ENCODE results near the gene FOXP1. TPM values are rescaled to one million over a fixed set of nuclear protein-coding genes. Genes with fewer than 3 reads are reported as not detected.

Gene FOXP1
- polyA plus RNA-seq, 1 donor (not counting 4 experiments of a cell fraction or from before 2014, with no cell fraction given), result 14.6 TPM

- Histone ChIP-seq H3K4me3 (ENCODE audit: control insufficient read depth in 2 of 3, extremely low read depth in 1 of 3, insufficient read depth in 2 of 3, low read depth in 1 of 3, low read length in 3 of 3) (no peak overlapping the region), H4K20me1 (ENCODE audit: control insufficient read depth, extremely low read depth, insufficient read depth, low read length) (no peaks in the 10 kb centered on the region), H3K9ac (ENCODE audit: control insufficient read depth, extremely low read depth, insufficient read depth, low read length) (no peak overlapping the region), H3K4me2 (ENCODE audit: control insufficient read depth, extremely low read depth, insufficient read depth, low read depth, low read length) (no peak overlapping the region), H2AFZ (ENCODE audit: control insufficient read depth, low read length) (no peak overlapping the region), H3K36me3 (ENCODE audit: control insufficient read depth in 2 of 2, extremely low read depth in 1 of 2, insufficient read depth in 2 of 2, low read length in 2 of 2) (no peaks in the 10 kb centered on the region), H3K27me3 (ENCODE audit: control insufficient read depth, extremely low read depth, insufficient read depth, low read length) (no peaks in the 10 kb centered on the region), H3K4me1 (ENCODE audit: control insufficient read depth, extremely low read depth, insufficient read depth, low read length) (no peaks in the 10 kb centered on the region), H3K9me3 (ENCODE audit: control insufficient read depth, low read depth, low read length) (no peaks in the 10 kb centered on the region), H3K79me2 (ENCODE audit: control insufficient read depth, insufficient read depth, low read length) (no peaks in the 10 kb centered on the region), H3K9me1 (ENCODE audit: control insufficient read depth, extremely low read depth, insufficient read depth, low read length) (no peaks in the 10 kb centered on the region), H3K27ac (ENCODE audit: control insufficient read depth, insufficient read depth, low read length) (no peak overlapping the region)
- FAIRE-seq, result no peak
- dilution Hi-C loops (cut with MboI; ENCODE audit: extremely low pct_ligation_motif_present, low sequenced_read_pairs), result no loop called here
- TF ChIP-seq CTCF (optimal IDR thresholded peaks at IDR 0.05 in 1 of 3, IDR thresholded peaks at IDR 0.05 in 1 of 3, conservative IDR thresholded peaks at IDR 0.05 in 1 of 3; ENCODE audit: extremely low read depth in 1 of 3, insufficient read depth in 2 of 3, low read length in 3 of 3) (no peak), EZH2 (IDR thresholded peaks at IDR 0.05; ENCODE audit: low read length) (no peak)
- no peak for DNase-seq (ENCODE audit: low read depth, low spot score)
Measured at GRCh38 chr3:71088742-71089141, 494.8 kb downstream of the FOXP1 start.

- Histone ChIP-seq H3K79me2 (ENCODE audit: control insufficient read depth, insufficient read depth, low read length) (no peaks in the 10 kb centered on the region), H3K4me2 (ENCODE audit: control insufficient read depth, extremely low read depth, insufficient read depth, low read depth, low read length) (no peak overlapping the region), H3K9ac (ENCODE audit: control insufficient read depth, extremely low read depth, insufficient read depth, low read length) (no peak overlapping the region), H3K27ac (ENCODE audit: control insufficient read depth, insufficient read depth, low read length) (no peak overlapping the region), H4K20me1 (ENCODE audit: control insufficient read depth, extremely low read depth, insufficient read depth, low read length) (no peaks in the 10 kb centered on the region), H3K36me3 (ENCODE audit: control insufficient read depth in 2 of 2, extremely low read depth in 1 of 2, insufficient read depth in 2 of 2, low read length in 2 of 2) (no peaks in the 10 kb centered on the region), H3K4me1 (ENCODE audit: control insufficient read depth, extremely low read depth, insufficient read depth, low read length) (no peaks in the 10 kb centered on the region), H3K9me1 (ENCODE audit: control insufficient read depth, extremely low read depth, insufficient read depth, low read length) (no peaks in the 10 kb centered on the region), H2AFZ (ENCODE audit: control insufficient read depth, low read length) (no peak overlapping the region), H3K4me3 (ENCODE audit: control insufficient read depth in 2 of 3, extremely low read depth in 1 of 3, insufficient read depth in 2 of 3, low read depth in 1 of 3, low read length in 3 of 3) (no peak overlapping the region), H3K27me3 (ENCODE audit: control insufficient read depth, extremely low read depth, insufficient read depth, low read length) (no peaks in the 10 kb centered on the region), H3K9me3 (ENCODE audit: control insufficient read depth, low read depth, low read length) (no peaks in the 10 kb centered on the region)
- FAIRE-seq, result no peak
- DNase-seq (ENCODE audit: low read depth, low spot score), result no peak
- no peak for TF ChIP-seq EZH2 (IDR thresholded peaks at IDR 0.05; ENCODE audit: low read length)
- no peak for TF ChIP-seq CTCF (optimal IDR thresholded peaks at IDR 0.05 in 1 of 3, IDR thresholded peaks at IDR 0.05 in 1 of 3, conservative IDR thresholded peaks at IDR 0.05 in 1 of 3; ENCODE audit: extremely low read depth in 1 of 3, insufficient read depth in 2 of 3, low read length in 3 of 3)
- dilution Hi-C loops (cut with MboI; ENCODE audit: extremely low pct_ligation_motif_present, low sequenced_read_pairs), result no loop called here
Measured at GRCh38 chr3:71088019-71088708, 495.4 kb downstream of the FOXP1 start.

Data from keratinocyte (primary cell).